PC-9 (cell line): ENCODE results near the gene ZNF423. TPM values are rescaled to one million over a fixed set of nuclear protein-coding genes. Genes with fewer than 3 reads are reported as not detected.

ENCODE experiments used
- BruUV-seq: library from RNA; stranded (reverse); fragments of 400-500 nt; replicated peaks from 2 replicates; lab custom pipeline; 2021; lab: Mats Ljungman, UMichigan
- CTCF ChIA-PET: fragments of 300-600 bp; sonication (Branson Sonifier 250); formaldehyde crosslinking; loops from one replicate; lab custom pipeline; 2022; ENCODE audit warnings: antibody characterized with exemption; lab: Charles Lee
- POLR2A ChIA-PET: fragments of 300-600 bp; sonication (Branson Sonifier 250); formaldehyde crosslinking; loops from one replicate; lab custom pipeline; 2022; ENCODE audit warnings: antibody characterized with exemption; ENCODE audit not compliant: unreplicated experiment; lab: Charles Lee
- DNase-seq, 2 experiments: peaks; one replicate each; pipeline versions ENCODE4 v3.0.0 to v3.0.0-alpha.2; 2015 to 2022; ENCODE audit warnings: mixed read lengths in 1 of 2
- H2AFZ ChIP-seq: fragments of 200-600 bp; sonication (generic); 2 replicates; pipeline ENCODE4 v1.8.1; 2017; ENCODE audit warnings: antibody characterized with exemption
- H3F3A ChIP-seq: fragments of 200-600 bp; sonication (generic); 2 replicates; pipeline ENCODE4 v1.8.1; 2017; ENCODE audit warnings: antibody characterized with exemption, mild to moderate bottlenecking, low read depth; ENCODE audit not compliant: insufficient read depth
- H3K27ac ChIP-seq: fragments of 200-600 bp; sonication (generic); 2 replicates; pipeline ENCODE4 v1.6.1; 2016; ENCODE audit warnings: mixed run types
- H3K27me3 ChIP-seq: fragments of 200-600 bp; sonication (generic); 2 replicates; pipeline ENCODE4 v1.6.1; 2016; ENCODE audit warnings: low read depth, mixed run types; ENCODE audit not compliant: insufficient read depth
- H3K36me3 ChIP-seq: fragments of 200-600 bp; sonication (generic); 2 replicates; pipeline ENCODE4 v1.6.1; 2016; ENCODE audit warnings: low read depth, mixed run types
- H3K4me1 ChIP-seq: fragments of 200-600 bp; sonication (generic); replicated peaks from 2 replicates; pipeline ENCODE4 v1.6.1; 2016; ENCODE audit warnings: mixed run types; ENCODE audit not compliant: insufficient read depth
- H3K4me2 ChIP-seq: fragments of 200-600 bp; sonication (generic); 2 replicates; pipeline ENCODE4 v1.6.1; 2017; ENCODE audit warnings: mixed run types
- H3K4me3 ChIP-seq: fragments of 200-600 bp; sonication (generic); 2 replicates; pipeline ENCODE4 v1.6.1; 2016; ENCODE audit warnings: mixed run types
- H3K79me2 ChIP-seq: fragments of 200-600 bp; sonication (generic); 2 replicates; pipeline ENCODE4 v1.6.1; 2017; ENCODE audit warnings: low read depth, mixed run types
- H3K9me2 ChIP-seq: fragments of 200-600 bp; sonication (generic); 2 replicates; pipeline ENCODE4 v1.8.1; 2017; ENCODE audit warnings: mild to moderate bottlenecking; ENCODE audit not compliant: insufficient read depth
- H3K9me3 ChIP-seq: fragments of 200-600 bp; sonication (generic); 2 replicates; pipeline ENCODE4 v1.8.1; 2016; ENCODE audit warnings: low read depth; ENCODE audit not compliant: insufficient read depth
- H4K20me1 ChIP-seq: fragments of 200-600 bp; sonication (generic); 2 replicates; pipeline ENCODE4 v1.8.1; 2017; ENCODE audit not compliant: insufficient read depth
- CTCF ChIP-seq: fragments of 200-600 bp; sonication (generic); conservative IDR thresholded peaks from 2 replicates; pipeline ENCODE4 v1.6.1; 2017; ENCODE audit warnings: mixed run types, antibody characterized with exemption, mild to moderate bottlenecking, moderate library complexity
- EZH2 ChIP-seq: fragments of 200-600 bp; sonication (generic); IDR thresholded peaks from 2 replicates; pipeline ENCODE4 v1.8.0; 2017; ENCODE audit warnings: antibody characterized with exemption, low read depth
- intact Hi-C: fragments of 100-400 bp; cut with micrococcal nuclease; formaldehyde crosslinking; loops from one replicate; pipeline ENCODE4 v1.10.0; 2022; ENCODE audit not compliant: unreplicated experiment
- total RNA-seq: library from RNA; stranded (reverse); gene quantifications from 2 replicates; pipeline ENCODE4 v1.2.3, GENCODE V29; 2021

ZNF423 gene
- total RNA-seq, 1 experiment from 2014 or later = not detected

DNA sequence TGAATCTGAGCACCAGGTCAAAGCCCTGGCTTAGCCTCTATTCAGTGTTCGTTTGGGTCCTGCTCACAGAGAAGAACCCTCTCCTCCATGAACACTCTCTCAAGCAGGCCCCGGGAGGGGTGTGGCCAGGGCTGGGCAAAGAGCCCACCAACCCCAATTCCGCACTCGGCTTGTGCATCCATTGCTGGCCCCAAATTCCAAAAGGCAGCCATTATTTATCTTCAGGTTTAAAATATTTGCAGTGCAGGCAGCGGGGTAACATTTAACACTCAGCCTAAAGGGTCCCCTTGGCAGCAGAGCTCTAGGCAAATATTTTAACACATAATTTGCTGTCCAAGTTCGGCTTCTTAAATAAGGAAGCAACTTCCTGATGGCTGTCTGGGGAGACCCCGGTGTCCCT is 115.7 kb downstream of the ZNF423 start:
- no peaks in the 10 kb centered on the region for H4K20me1 ChIP-seq
- no peaks in the 10 kb centered on the region for H3K4me1 ChIP-seq
- H3K4me3 ChIP-seq = no peak overlapping the region
- no peaks in the 10 kb centered on the region for H3K9me3 ChIP-seq
- DNase-seq = no peak
- no peak overlapping the region for H3K27ac ChIP-seq
- TF ChIP-seq CTCF (no peak), EZH2 (no peak)
- H3K79me2 ChIP-seq = no peaks in the 10 kb centered on the region
- no peak overlapping the region for H2AFZ ChIP-seq
- no TSS peak for BruUV-seq
- CTCF ChIA-PET = no interaction called here
- POLR2A ChIA-PET = no interaction called here
- peaks cover 94% of the 10 kb centered on the region for H3K27me3 ChIP-seq
- H3K9me2 ChIP-seq = no peaks in the 10 kb centered on the region
- no peaks in the 10 kb centered on the region for H3F3A ChIP-seq
- H3K36me3 ChIP-seq = no peaks in the 10 kb centered on the region
- intact Hi-C loops = no loop called here
- H3K4me2 ChIP-seq = no peak overlapping the region

- intact Hi-C loops = no loop called here
- CTCF ChIA-PET = interaction anchor here (0.7 kb wide), 1 partner anchor 8 kb away, joined by 12 read pairs; no protein-coding TSS in a partner anchor
- Histone ChIP-seq H3K9me3 (no peaks in the 10 kb centered on the region), H3K4me2 (no peak overlapping the region), H3K9me2 (no peaks in the 10 kb centered on the region), H3K4me1 (no peaks in the 10 kb centered on the region), H3K27ac (no peak overlapping the region), H3K4me3 (no peak overlapping the region), H3F3A (no peaks in the 10 kb centered on the region), H3K36me3 (no peaks in the 10 kb centered on the region), H2AFZ (no peak overlapping the region), H3K79me2 (no peaks in the 10 kb centered on the region), H4K20me1 (no peaks in the 10 kb centered on the region), H3K27me3 (peaks cover 94% of the 10 kb centered on the region)
- TF ChIP-seq EZH2 (no peak), CTCF (no peak)
- DNase-seq = no peak
- BruUV-seq = no TSS peak
- POLR2A ChIA-PET = no interaction called here
Measured at GRCh38 chr16:49739381-49739780, 116.5 kb downstream of the ZNF423 start.

GRCh38 chr16:49738832-49739231 is 117.1 kb downstream of the ZNF423 start:
- H3K36me3 ChIP-seq = no peaks in the 10 kb centered on the region
- H3K9me3 ChIP-seq = no peaks in the 10 kb centered on the region
- POLR2A ChIA-PET = no interaction called here
- H3K4me1 ChIP-seq = no peaks in the 10 kb centered on the region
- no peaks in the 10 kb centered on the region for H3K9me2 ChIP-seq
- TF ChIP-seq CTCF = no peak
- TF ChIP-seq EZH2 = no peak
- intact Hi-C loops = no loop called here
- no peaks in the 10 kb centered on the region for H3K79me2 ChIP-seq
- no peaks in the 10 kb centered on the region for H3F3A ChIP-seq
- H3K27ac ChIP-seq = no peak overlapping the region
- no TSS peak for BruUV-seq
- H3K4me2 ChIP-seq = no peak overlapping the region
- no peak overlapping the region for H2AFZ ChIP-seq
- H4K20me1 ChIP-seq = no peaks in the 10 kb centered on the region
- DNase-seq = no peak
- H3K4me3 ChIP-seq = no peak overlapping the region
- peaks cover 94% of the 10 kb centered on the region for H3K27me3 ChIP-seq
- CTCF ChIA-PET = interaction anchor here (0.7 kb wide), 1 partner anchor 8 kb away, joined by 12 read pairs; no protein-coding TSS in a partner anchor
